Gastroesophageal sphincter (tissue), 3 donors: ENCODE data around the gene DHRS13.

ENCODE experiments used
- CTCF ChIP-seq, 4 experiments: fragments of 200-600 bp in 2 of 4; fragments of 450-650 bp in 2 of 4; sonication (generic) in 1 of 4; IDR thresholded peaks; one replicate each; pipeline ENCODE4 v1.5.1; 2017 to 2019; ENCODE audit warnings: antibody characterized with exemption in 4 of 4, mild to moderate bottlenecking in 2 of 4, moderate library complexity in 2 of 4
- POLR2A ChIP-seq, 2 donors: fragments of 450-650 bp; IDR thresholded peaks; one replicate each; pipeline ENCODE4 v1.6.1; 2017; ENCODE audit warnings: antibody characterized with exemption in 2 of 2, mild to moderate bottlenecking in 2 of 2, moderate library complexity in 1 of 2
- POLR2AphosphoS5 ChIP-seq: sonication (generic); formaldehyde crosslinking; IDR thresholded peaks from one replicate; pipeline ENCODE4 v1.6.1; 2017; ENCODE audit warnings: antibody characterized with exemption

GRCh38 chr17:28951428-28951990 is 48.6 kb upstream of the DHRS13 start, which contains the start of gene PHF12:
- TF ChIP-seq POLR2A (IDR thresholded peaks at IDR 0.05) (peak; percentile 79), CTCF (IDR thresholded peaks at IDR 0.05) (peak in 1 of 4 experiments; percentile 11), POLR2AphosphoS5 (peak; percentile 87)
